Natural killer cell treated with Interleukin-12 subunit alpha and Interleukin-12 subunit beta and Interleukin-15 and Interleukin-18, amount 100 ng/mL, for 72 hours (primary cell): ENCODE data around the gene RNF225. TPM values are rescaled to one million over a fixed set of nuclear protein-coding genes. Genes with fewer than 3 reads are reported as not detected.
A peak's percentile ranks its signal among the peaks of the same experiment; 100 is the strongest.

ENCODE experiments used
- ATAC-seq, 2 donors: fragments of 150-1000 bp; cut with Tn5 transposase in 1 of 2; sonication (Bioruptor Pico), chemical (Tn5 transposase) in 1 of 2; 2 replicates each; pipeline ENCODE4 v1.10.0; 2021
- DNase-seq: peaks from one replicate; pipeline ENCODE4 v3.0.0; 2022; ENCODE audit warnings: low spot score
- H3K27ac Mint-ChIP-seq, 2 donors: 1 replicate in 1 of 2; 2 replicates in 1 of 2; pipeline ENCODE4 v1.8.0; 2022; ENCODE audit warnings: mixed read lengths in 2 of 2, mild to moderate bottlenecking in 1 of 2, moderate library complexity in 1 of 2
- H3K27me3 Mint-ChIP-seq, 2 donors: 1 replicate in 1 of 2; 2 replicates in 1 of 2; pipeline ENCODE4 v1.8.0; 2022; ENCODE audit warnings: mixed read lengths in 2 of 2
- H3K36me3 Mint-ChIP-seq: one replicate; pipeline ENCODE4 v1.8.0; 2022; ENCODE audit warnings: mixed read lengths
- H3K4me1 Mint-ChIP-seq, 2 donors: 1 replicate in 1 of 2; 2 replicates in 1 of 2; pipeline ENCODE4 v1.8.0; 2022; ENCODE audit warnings: low read depth in 2 of 2, mixed read lengths in 2 of 2, mild to moderate bottlenecking in 1 of 2
- H3K4me3 Mint-ChIP-seq: one replicate; pipeline ENCODE4 v1.8.0; 2022; ENCODE audit warnings: mixed read lengths
- H3K9me3 Mint-ChIP-seq: 2 replicates; pipeline ENCODE4 v1.8.0; 2022; ENCODE audit warnings: mixed read lengths
- total RNA-seq, 2 donors: library from RNA; stranded (reverse); gene quantifications; one replicate each; pipeline ENCODE4 v1.2.3, GENCODE V29; 2022

RNF225 gene
- total RNA-seq, 2 donors from 2014 or later = 0.59 to 3.2 TPM

DNA sequence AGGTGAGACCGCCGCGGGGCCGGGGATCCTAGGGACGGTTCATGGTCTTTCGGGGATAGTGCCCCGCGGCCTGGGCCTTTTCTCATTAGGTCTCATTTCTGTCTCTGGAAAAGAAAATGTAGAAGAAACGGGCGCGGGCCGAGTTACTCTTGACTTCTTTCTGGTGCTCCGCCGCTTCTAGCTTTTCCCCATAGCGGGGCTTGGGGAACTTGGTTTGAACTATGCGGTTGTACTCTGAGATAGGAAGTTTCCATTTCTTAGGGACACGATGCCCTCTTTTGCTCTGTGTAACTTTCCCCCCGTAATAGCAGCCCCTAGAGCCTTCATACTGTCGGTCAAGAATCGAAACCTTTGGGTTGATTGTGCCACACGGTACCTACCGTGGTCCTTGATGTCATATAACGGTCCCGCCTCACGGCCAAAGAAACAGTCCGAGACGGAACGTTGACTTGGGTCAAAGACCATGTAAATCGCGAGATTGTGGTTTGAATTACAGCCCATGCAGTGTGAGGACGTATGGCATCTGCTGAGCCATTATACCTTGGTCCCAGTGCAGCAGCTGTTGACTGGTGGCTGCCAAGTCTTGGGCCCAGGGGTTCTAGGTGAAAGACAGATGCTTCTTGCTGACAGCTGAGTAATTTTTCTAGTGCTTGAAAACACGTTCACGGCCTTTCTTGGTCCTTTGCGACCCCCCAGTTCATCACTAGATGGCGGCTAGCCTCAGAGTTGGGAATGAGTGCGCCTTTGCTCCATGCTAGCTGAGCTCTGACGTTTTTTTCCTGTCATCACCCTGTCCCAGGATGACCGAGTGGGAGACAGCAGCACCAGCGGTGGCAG lies 7.9 kb upstream of the RNF225 start:
- Mint-ChIP-seq H3K27ac (peak overlapping the region; percentile 93 to 95), H3K4me3 (peak overlapping the region; percentile 90), H3K4me1 (peaks cover 21 to 28% of the 10 kb centered on the region in 2 donors), H3K36me3 (peaks cover 14% of the 10 kb centered on the region), H3K9me3 (no peaks in the 10 kb centered on the region), H3K27me3 (no peaks in the 10 kb centered on the region)
- ATAC-seq (no peak), DNase-seq (no peak)

DNA sequence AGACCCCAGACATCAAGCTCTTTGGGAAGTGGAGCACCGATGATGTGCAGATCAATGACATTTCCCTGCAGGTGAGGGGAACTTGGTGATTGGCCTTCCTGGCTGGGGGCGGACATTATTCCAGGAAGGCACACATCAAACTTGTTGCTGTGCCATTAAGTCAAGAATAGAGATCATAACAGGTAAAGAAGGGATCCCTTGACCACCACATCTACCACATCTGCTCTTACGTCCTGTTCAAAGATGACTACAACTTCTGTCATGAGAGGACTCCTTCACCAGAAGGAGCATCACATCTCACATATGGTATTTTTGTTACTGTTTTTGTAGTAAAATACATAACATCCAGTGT lies 7.3 kb upstream of the RNF225 start:
- ATAC-seq = no peak
- DNase-seq = no peak
- Mint-ChIP-seq H3K27ac (peak overlapping the region; percentile 93 to 95), H3K4me1 (peaks cover 24 to 28% of the 10 kb centered on the region in 2 donors), H3K4me3 (peak overlapping the region; percentile 90), H3K9me3 (no peaks in the 10 kb centered on the region), H3K27me3 (no peaks in the 10 kb centered on the region), H3K36me3 (peaks cover 14% of the 10 kb centered on the region)

DNA sequence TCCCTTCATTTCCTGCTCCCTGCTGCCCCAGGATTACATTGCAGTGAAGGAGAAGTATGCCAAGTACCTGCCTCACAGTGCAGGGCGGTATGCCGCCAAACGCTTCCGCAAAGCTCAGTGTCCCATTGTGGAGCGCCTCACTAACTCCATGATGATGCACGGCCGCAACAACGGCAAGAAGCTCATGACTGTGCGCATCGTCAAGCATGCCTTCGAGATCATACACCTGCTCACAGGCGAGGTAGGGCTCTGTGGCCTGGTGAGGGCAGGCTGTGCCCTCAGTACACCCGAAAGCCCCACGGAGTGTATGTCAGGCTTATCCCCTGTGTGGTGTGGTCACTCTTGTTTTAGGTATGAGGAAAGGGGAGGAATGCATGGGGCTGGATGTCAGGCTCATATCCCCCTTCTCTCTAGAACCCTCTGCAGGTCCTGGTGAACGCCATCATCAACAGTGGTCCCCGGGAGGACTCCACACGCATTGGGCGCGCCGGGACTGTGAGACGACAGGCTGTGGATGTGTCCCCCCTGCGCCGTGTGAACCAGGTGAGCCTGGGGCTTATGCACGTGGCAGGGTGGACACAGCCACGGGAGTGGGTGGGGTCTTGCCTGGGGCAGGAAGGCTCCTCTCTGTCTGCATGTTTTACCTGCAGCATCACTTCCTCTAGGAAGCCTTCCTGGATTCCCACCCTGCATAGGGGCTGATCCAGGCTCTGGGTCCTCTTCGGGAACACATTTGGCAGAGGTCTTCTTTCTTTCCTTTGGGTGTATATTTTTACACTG lies 2.3 kb upstream of the RNF225 start:
- ATAC-seq = no peak
- Mint-ChIP-seq H3K4me3 (no peak overlapping the region), H3K27ac (no peak overlapping the region)

DNA sequence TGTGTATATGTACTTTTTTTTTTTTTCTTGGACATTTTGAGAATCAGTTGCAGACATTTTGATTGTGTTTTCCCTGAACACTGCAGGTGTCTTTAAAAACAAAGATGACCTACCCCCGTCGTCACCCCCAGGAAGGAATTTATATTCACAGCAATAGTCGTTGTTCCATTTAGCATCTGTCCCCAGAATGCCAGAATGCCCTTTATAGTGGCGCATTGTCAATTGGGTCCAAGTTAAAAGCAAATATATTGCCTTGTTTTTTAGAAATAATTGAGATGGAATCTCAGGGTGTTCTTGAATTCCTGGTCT lies 1.8 kb upstream of the RNF225 start:
- Mint-ChIP-seq H3K36me3 (peaks cover 21% of the 10 kb centered on the region), H3K4me1 (peaks cover 13 to 19% of the 10 kb centered on the region in 2 donors), H3K4me3 (no peak overlapping the region), H3K27me3 (peaks cover 0 to 2% of the 10 kb centered on the region in 2 donors), H3K9me3 (no peaks in the 10 kb centered on the region), H3K27ac (no peak overlapping the region)
- no peak for DNase-seq
- no peak for ATAC-seq

More for the DNA sequence above, 2.3 kb upstream of the RNF225 start:
- Mint-ChIP-seq H3K4me1 (peaks cover 15 to 20% of the 10 kb centered on the region in 2 donors), H3K27me3 (peaks cover 0 to 2% of the 10 kb centered on the region in 2 donors), H3K36me3 (peaks cover 24% of the 10 kb centered on the region), H3K9me3 (no peaks in the 10 kb centered on the region)
- DNase-seq = no peak

DNA sequence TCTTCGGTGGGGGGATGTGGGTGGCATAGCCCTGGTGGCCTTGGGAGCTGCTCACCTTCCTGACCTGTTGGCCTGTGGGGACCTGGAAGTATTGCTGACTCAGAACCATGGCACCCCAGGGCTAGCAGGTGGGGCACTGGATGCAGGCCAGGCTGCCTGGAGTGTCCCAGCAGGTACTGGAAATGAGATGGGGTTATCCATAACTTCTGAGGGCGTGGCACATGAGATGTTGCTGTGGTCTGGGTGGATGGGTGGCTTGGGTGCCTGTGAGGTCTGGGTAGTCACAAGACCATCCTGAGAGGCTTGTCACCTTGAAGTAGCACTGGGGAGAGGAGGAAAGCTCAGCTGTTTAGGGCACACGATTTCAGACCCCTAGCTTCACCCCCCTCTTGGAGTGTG lies 636 bp upstream of the RNF225 start:
- Mint-ChIP-seq H3K4me1 (peaks cover 6 to 16% of the 10 kb centered on the region in 2 donors), H3K9me3 (no peaks in the 10 kb centered on the region), H3K36me3 (peaks cover 14% of the 10 kb centered on the region), H3K4me3 (no peak overlapping the region), H3K27me3 (peaks cover 0 to 2% of the 10 kb centered on the region in 2 donors), H3K27ac (no peak overlapping the region)
- DNase-seq (peak; percentile 28), ATAC-seq (no peak)

DNA sequence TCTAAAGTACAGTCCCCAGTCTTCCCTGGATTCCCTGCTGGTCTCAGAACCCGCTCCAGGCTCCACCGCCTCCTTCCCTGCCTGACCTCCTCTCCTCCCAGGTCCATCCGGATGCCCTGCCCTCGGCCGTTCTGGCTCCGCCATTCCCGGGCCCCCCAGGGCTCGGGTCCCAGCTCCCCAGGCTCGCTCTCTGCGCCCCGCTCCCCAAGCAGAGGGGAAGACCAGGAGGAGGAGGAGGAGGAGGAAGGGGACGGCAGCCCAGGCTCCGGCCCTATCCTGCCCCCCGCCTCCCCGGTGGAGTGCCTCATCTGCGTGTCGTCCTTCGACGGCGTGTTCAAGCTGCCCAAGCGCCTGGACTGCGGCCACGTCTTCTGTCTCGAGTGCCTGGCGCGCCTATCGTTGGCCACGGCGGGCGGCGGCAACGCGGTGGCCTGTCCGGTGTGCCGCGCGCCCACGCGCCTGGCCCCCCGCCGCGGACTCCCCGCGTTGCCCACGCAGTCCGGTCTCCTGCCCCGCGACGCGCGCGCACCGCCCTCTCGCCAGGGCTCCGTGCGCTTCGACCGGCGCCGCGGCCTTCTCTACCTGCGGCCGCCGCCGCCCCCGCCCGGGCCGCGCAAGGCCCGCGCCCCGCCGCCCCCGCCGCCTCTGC lies 647 bp downstream of the RNF225 start:
- no peaks in the 10 kb centered on the region for H3K9me3 Mint-ChIP-seq
- peak; percentile 55 for DNase-seq
- H3K36me3 Mint-ChIP-seq = peaks cover 14% of the 10 kb centered on the region
- no peak overlapping the region for H3K4me3 Mint-ChIP-seq
- peaks cover 8 to 19% of the 10 kb centered on the region in 2 donors for H3K4me1 Mint-ChIP-seq
- H3K27me3 Mint-ChIP-seq = peaks cover 0 to 2% of the 10 kb centered on the region in 2 donors
- ATAC-seq = no peak
- no peak overlapping the region for H3K27ac Mint-ChIP-seq

DNA sequence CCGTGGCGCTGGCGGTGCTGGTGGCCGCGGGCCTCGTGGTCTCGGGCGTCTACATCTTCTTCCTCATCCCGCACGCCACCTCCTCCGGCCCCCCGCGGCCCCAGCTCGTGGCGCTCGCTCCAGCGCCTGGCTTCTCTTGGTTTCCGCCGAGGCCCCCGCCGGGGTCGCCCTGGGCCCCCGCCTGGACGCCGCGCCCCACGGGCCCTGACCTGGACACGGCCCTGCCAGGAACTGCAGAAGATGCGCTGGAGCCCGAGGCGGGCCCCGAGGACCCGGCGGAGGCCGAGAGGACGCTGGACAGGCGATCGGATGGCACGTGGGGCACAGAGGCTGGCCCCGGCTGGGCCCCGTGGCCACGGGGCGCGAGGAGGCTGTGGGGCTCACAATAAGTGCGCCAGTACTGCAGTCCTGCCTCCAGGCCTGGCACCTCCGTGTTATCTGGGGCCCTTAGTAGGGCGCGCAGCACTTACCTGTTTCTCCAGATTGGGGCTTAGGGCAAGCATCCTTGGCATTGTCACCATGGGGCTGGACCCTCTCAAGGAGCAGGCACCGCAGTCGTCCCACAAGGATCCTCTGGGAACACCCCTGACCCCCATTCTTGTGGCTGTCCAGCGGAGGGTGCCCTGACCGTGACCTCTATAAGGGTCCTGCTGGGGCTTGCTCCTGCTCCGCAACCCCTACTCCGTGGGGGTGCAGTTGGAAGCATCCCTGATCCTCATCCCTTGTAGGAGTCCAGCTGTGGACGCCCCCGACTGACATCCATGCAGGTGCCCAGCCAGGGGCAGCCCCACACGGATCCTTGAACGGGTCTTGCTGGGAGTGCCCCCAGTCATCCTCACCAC lies 1.5 kb downstream of the RNF225 start:
- Mint-ChIP-seq H3K4me3 (no peak overlapping the region), H3K36me3 (peaks cover 14% of the 10 kb centered on the region), H3K9me3 (no peaks in the 10 kb centered on the region), H3K27ac (no peak overlapping the region), H3K4me1 (peaks cover 12 to 23% of the 10 kb centered on the region in 2 donors), H3K27me3 (peaks cover 0 to 2% of the 10 kb centered on the region in 2 donors)
- ATAC-seq = no peak
- peak; percentile 56 for DNase-seq

DNA sequence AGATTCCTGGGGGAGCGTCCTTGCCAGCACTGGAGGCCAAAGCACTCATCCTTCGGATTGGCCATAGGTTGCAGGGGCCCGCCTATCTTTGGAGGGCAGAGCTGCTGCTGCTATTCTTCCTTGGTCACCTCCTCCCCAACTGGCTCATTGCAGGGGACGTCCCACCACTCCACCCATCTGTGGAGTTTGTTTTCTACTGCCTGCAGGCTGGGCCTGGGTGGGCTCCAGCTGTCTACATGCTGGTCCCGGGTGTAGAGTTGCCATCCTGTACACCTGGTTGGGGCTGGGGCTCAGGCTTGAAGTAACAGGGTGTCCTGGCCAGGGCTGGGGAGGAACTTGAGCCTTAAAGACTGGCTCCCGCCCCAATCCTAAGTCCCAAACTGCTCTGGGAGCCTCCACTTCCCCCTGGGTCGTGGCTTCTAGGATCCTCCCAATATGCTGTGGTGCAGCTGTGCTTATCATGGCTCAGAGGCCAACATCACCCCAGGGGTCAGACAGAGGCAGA lies 2.1 kb downstream of the RNF225 start:
- Mint-ChIP-seq H3K27ac (no peak overlapping the region), H3K9me3 (no peaks in the 10 kb centered on the region), H3K4me1 (peaks cover 12 to 23% of the 10 kb centered on the region in 2 donors), H3K36me3 (peaks cover 14% of the 10 kb centered on the region), H3K4me3 (no peak overlapping the region), H3K27me3 (peaks cover 0 to 2% of the 10 kb centered on the region in 2 donors)
- no peak for ATAC-seq
- peak; percentile 49 for DNase-seq

DNA sequence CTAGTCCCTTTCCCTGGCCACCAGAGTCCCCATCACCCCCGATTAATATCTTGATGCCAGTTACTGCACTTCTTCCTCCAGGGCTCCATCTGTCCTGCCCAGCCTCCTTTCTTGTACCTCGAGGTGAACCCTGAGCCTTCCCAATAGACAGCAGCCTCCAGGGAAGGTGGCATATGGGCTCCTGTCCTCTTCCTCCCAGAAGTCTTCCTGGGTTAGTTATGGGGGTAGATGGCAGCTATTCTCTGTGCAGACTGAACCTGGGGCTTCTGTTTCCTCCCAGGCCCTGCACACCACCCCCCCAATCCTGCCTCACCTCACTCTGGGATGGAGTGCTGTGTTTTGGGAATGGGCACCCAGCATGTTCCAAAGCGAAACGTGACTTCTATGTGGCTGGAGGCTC lies 2.6 kb downstream of the RNF225 start:
- Mint-ChIP-seq H3K4me3 (no peak overlapping the region), H3K27ac (no peak overlapping the region), H3K36me3 (peaks cover 14% of the 10 kb centered on the region), H3K9me3 (no peaks in the 10 kb centered on the region), H3K27me3 (peaks cover 0 to 2% of the 10 kb centered on the region in 2 donors), H3K4me1 (peaks cover 12 to 20% of the 10 kb centered on the region in 2 donors)
- no peak for ATAC-seq
- DNase-seq = peak; percentile 37

DNA sequence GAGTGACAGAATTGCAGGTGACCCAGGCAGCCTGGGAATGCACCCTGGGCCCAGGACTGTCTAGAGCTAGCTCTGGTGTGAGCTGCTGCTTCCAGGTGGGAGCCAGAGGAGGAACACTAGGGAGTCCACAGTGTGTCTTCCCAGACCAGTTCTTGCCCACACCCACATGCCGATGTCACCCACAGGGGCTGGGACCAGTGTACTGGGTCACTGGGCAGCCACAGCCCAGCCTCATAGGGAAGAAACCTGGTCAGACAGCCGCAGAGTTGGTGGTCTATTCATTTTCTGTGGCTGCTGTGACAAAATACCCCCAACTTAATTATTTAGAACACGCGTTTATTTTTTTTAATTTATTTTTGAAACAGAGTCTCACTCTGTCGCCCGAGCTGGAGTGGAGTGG lies 3.1 kb downstream of the RNF225 start:
- Mint-ChIP-seq H3K4me3 (no peak overlapping the region), H3K4me1 (peaks cover 12 to 18% of the 10 kb centered on the region in 2 donors), H3K27me3 (peaks cover 0 to 2% of the 10 kb centered on the region in 2 donors), H3K9me3 (no peaks in the 10 kb centered on the region), H3K36me3 (peaks cover 11% of the 10 kb centered on the region), H3K27ac (no peak overlapping the region)
- DNase-seq (peak; percentile 56), ATAC-seq (no peak)

DNA sequence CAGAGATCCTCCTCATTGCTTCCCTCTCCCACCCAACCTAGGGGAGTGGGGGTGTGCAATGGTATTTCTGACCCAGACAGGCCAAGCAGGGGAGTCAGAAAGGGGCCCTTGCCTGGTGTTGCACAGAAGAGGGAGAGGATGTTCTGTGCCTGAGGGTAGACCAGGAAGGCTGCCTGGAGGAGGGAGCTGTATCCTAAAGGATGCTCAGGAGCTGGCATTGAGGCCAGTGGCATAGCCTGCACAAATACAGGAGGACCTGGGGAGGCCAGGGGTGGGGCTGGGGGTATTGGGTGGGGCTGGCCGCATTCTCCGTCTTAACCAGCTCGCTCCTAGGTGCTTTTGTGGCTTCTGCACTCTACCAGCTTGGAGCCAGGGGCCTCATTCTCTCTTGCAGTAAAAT lies 4.4 kb downstream of the RNF225 start:
- DNase-seq = peak; percentile 56
- Mint-ChIP-seq H3K27ac (no peak overlapping the region), H3K27me3 (peaks cover 0 to 2% of the 10 kb centered on the region in 2 donors), H3K9me3 (no peaks in the 10 kb centered on the region), H3K4me3 (peak overlapping the region; percentile 4), H3K36me3 (no peaks in the 10 kb centered on the region), H3K4me1 (peaks cover 12% of the 10 kb centered on the region in 2 donors)
- no peak for ATAC-seq

DNA sequence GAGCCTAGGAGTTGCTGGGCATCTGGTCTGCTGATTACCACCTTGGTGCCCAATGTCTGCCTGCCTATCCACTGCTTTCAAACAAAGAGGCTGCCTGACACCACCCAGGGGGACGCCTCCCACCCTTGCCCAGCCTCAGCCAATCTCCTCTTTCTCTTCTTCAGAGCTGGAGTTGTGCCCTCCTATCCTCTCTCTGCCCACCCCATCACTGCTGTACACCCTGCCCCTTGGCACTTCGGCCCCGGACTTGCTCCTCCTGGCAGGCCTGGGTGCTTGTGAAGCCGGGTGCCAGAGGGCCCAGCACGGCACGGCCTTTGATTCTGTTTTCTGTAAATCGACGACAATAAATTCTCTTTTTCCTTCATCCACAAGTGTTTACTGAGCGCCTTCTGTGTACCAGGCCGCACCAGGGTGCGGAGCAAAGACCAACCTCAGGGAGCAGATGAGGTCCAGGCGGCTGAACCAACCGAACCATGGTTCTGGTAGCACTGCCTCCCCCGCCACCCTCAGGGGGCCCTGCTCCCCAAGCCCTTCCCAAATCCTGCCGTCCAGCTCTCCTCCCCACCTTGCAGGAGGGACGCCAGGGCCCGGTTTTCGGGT lies 5.0 kb downstream of the RNF225 start:
- Mint-ChIP-seq H3K9me3 (no peaks in the 10 kb centered on the region), H3K4me1 (peaks cover 12% of the 10 kb centered on the region in 2 donors), H3K36me3 (no peaks in the 10 kb centered on the region), H3K4me3 (peak overlapping the region; percentile 94), H3K27me3 (peaks cover 0 to 2% of the 10 kb centered on the region in 2 donors), H3K27ac (peak overlapping the region; percentile 64 to 85)
- no peak for ATAC-seq
- peak; percentile 63 for DNase-seq
